NCI-H526 treated with DMSO at 0.1 percent for 48 hours (cell line): Measurements from ENCODE around the gene MCM8.

Experiments
- DNase-seq: peaks from one replicate; lab custom pipeline; 2025; lab: John Stamatoyannopoulos, UW

Gene MCM8

DNA sequence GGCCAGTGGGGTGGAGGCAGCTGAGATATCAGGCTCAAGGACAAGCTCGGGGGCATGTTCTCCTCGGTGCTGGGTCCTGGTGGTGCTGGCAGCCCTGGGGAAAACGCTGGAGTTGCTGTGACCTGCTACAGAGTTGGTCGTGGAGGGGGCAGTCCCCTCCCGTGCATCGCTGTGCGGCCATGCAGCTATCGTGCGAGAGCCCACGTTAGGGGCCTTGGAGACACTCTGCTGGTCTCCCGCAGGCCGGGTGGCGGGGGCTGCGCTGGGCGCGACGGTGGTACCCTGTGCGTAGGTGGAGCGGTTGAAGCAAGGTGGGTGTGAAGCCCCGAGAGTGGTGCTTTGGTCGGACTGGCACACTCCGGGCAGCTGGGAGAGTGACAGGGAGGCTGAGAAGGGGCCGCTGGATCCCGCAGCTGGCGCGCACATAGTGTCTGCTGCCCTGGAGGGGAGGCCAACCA lies 91.4 kb downstream of the MCM8 start:
- DNase-seq: no peak

DNA sequence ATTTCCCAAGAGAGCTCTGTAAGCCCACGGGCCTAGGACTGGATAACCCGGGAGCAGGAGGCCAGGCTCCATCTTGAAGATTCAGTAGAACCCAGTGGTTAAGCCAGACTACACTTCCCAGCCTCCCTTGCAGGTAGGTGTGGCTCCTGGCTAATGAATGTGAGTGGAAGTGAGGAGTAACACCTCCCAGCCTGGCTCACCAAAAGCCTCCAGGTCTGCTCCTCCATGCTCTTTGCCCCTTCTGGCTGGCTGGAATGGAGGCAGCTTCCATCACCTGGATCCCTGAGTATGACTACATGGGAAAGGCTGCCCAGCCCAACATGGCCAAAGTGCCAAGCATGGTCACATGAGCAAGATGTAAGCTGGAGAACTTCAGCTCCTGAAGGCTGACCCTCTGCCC lies 93.7 kb downstream of the MCM8 start:
- DNase-seq: no peak

DNA sequence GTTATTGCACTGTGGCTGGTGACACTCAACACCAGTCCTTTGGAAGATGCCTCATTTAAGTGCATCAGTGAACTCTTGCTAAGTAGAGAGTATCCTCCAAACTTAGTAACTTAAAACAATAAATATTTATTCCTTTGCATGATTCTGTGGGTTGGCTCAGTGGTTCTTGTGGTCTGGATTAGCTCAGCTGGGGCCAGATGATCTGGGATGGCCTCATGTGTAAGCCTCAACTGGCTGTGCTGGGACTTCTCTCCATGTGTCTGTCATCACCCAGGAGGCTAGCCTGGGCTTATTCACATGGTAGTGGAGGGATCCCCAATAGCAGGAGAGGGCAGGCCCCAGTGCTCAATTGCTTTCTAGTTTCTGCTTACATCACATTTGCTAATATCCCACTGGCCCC lies 95.1 kb downstream of the MCM8 start:
- DNase-seq: no peak

DNA sequence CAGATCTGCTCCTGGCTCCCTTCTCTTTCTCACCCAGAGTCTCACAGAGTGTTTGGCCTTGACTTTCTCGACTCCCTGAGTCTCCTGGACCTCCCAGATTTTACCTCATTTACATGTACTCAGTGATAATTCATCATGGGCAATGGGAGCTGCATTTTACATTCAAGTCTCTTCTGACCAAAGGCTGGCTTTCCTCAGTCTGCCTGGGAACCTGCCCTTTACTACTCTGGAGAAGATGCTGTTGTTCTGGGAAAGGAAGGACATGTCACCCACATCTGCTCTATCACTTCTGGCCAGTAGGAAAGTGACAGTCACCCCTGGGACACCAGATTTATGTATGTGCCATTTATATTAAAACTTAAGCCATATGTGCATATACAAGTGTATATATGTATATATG lies 96.0 kb downstream of the MCM8 start:
- DNase-seq: no peak

DNA sequence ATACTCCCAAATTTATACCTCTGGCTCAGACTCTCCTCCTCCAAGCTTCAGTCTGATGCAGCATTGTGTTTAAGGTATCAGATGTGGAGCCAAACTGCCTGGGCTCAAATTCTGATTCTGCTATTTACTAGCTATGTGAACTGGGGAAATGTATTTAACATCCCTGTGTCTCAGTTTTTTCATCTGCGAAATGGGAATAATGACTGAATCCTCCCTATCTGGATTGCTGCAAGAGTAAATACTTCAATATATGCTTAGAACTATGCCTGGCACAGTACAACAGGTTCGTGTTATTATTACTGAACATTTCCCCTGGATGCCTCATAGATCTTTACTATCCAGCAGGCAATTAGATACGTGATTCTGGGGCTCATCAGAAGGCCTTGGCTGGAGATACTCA lies 97.9 kb downstream of the MCM8 start:
- DNase-seq: no peak
